Keratinocyte (primary cell): ENCODE data around the gene TEKTIP1. TPM values are rescaled to one million over a fixed set of nuclear protein-coding genes. Genes with fewer than 3 reads are reported as not detected.

Experiments used
- DNase-seq: peaks from one replicate; pipeline ENCODE4 v3.0.0-alpha.2; 2011; ENCODE audit warnings: low read depth, missing footprints, low spot score
- FAIRE-seq: peaks from 2 replicates; lab custom pipeline; 2011; peaks lifted over from hg19 to GRCh38; lab: Jason Lieb, UNC
- H2AFZ ChIP-seq: 2 replicates; pipeline ENCODE4 v1.6.0; 2012; ENCODE audit warnings: low read length, control low read depth, inconsistent platforms; ENCODE audit not compliant: control insufficient read depth
- H3K27ac ChIP-seq: 2 replicates; pipeline ENCODE4 v1.5.1; 2011; ENCODE audit warnings: low read length; ENCODE audit not compliant: control insufficient read depth, insufficient read depth
- H3K27me3 ChIP-seq: 3 replicates; pipeline ENCODE4 v1.6.0; 2011; ENCODE audit warnings: low read length; ENCODE audit not compliant: control insufficient read depth, insufficient read depth; ENCODE audit errors: extremely low read depth
- H3K36me3 ChIP-seq, 2 experiments: 2 replicates in 1 of 2; 3 replicates in 1 of 2; pipeline ENCODE4 v1.5.1; 2011; ENCODE audit warnings: low read length in 2 of 2, mild to moderate bottlenecking in 1 of 2; ENCODE audit not compliant: control insufficient read depth in 2 of 2, insufficient read depth in 2 of 2; ENCODE audit errors: extremely low read depth in 1 of 2
- H3K4me1 ChIP-seq: 3 replicates; pipeline ENCODE4 v1.5.1; 2011; ENCODE audit warnings: low read length; ENCODE audit not compliant: control insufficient read depth, insufficient read depth; ENCODE audit errors: extremely low read depth
- H3K4me2 ChIP-seq: 3 replicates; pipeline ENCODE4 v1.6.0; 2011; ENCODE audit warnings: low read depth, low read length; ENCODE audit not compliant: control insufficient read depth, insufficient read depth; ENCODE audit errors: extremely low read depth
- H3K4me3 ChIP-seq, 3 experiments: fragments of 200-600 bp in 1 of 3; sonication (generic) in 1 of 3; 2 replicates in 2 of 3; 3 replicates in 1 of 3; pipeline ENCODE4 v1.5.1; 2011 to 2016; ENCODE audit warnings: low read length in 3 of 3, mild to moderate bottlenecking in 3 of 3, control low read depth in 2 of 3, inconsistent platforms in 1 of 3, low read depth in 1 of 3, mixed read lengths in 1 of 3, mixed run types in 1 of 3, moderate library complexity in 1 of 3; ENCODE audit not compliant: control insufficient read depth in 2 of 3, insufficient read depth in 2 of 3; ENCODE audit errors: extremely low read depth in 1 of 3
- H3K79me2 ChIP-seq: 2 replicates; pipeline ENCODE4 v1.6.0; 2012; ENCODE audit warnings: low read length; ENCODE audit not compliant: control insufficient read depth, insufficient read depth
- H3K9ac ChIP-seq: 3 replicates; pipeline ENCODE4 v1.6.0; 2011; ENCODE audit warnings: low read length; ENCODE audit not compliant: control insufficient read depth, insufficient read depth; ENCODE audit errors: extremely low read depth
- H3K9me1 ChIP-seq: 3 replicates; pipeline ENCODE4 v1.6.0; 2011; ENCODE audit warnings: low read length; ENCODE audit not compliant: control insufficient read depth, insufficient read depth; ENCODE audit errors: extremely low read depth
- H3K9me3 ChIP-seq: 2 replicates; pipeline ENCODE4 v1.5.1; 2012; ENCODE audit warnings: low read depth, low read length; ENCODE audit not compliant: control insufficient read depth
- H4K20me1 ChIP-seq: 3 replicates; pipeline ENCODE4 v1.6.0; 2011; ENCODE audit warnings: low read length; ENCODE audit not compliant: control insufficient read depth, insufficient read depth; ENCODE audit errors: extremely low read depth
- CTCF ChIP-seq, 3 experiments: IDR thresholded peaks in 1 of 3; conservative IDR thresholded peaks in 1 of 3; optimal IDR thresholded peaks in 1 of 3; 2 replicates in 2 of 3; 3 replicates in 1 of 3; pipeline versions ENCODE3 to v1.5.1; 2011; ENCODE audit warnings: low read length in 3 of 3, mild to moderate bottlenecking in 3 of 3, moderate library complexity in 2 of 3, control low read depth in 1 of 3, inconsistent platforms in 1 of 3; ENCODE audit not compliant: insufficient read depth in 2 of 3; ENCODE audit errors: extremely low read depth in 1 of 3
- EZH2 ChIP-seq: IDR thresholded peaks from one replicate; pipeline ENCODE4 v1.6.1; 2012; ENCODE audit warnings: inconsistent platforms, mild to moderate bottlenecking, low read length, moderate library complexity
- dilution Hi-C: fragments of 300-500 bp; cut with MboI; formaldehyde crosslinking; loops from one replicate; pipeline ENCODE4 v1.7.0; 2020; ENCODE audit warnings: low sequenced_read_pairs; ENCODE audit not compliant: extremely low pct_ligation_motif_present
- polyA plus RNA-seq, 5 experiments: library from polyadenylated mRNA; depleted of rRNA in 3 of 5; stranded (reverse) in 3 of 5; stranded (forward) in 1 of 5; unstranded in 1 of 5; fragments of >200 nt; gene quantifications; 1 replicate in 1 of 5; 2 replicates in 3 of 5; 3 replicates in 1 of 5; pipeline versions ENCODE4 v1.2.1 to v1.2.3, GENCODE V29; 2011 to 2012; ENCODE audit warnings: missing spikeins in 2 of 5, low read depth in 1 of 5, low replicate concordance in 1 of 5

The TEKTIP1 gene
- polyA plus RNA-seq, 1 donor (not counting 4 experiments of a cell fraction or from before 2014, with no cell fraction given): not detected

- H3K27me3 ChIP-seq: no peaks in the 10 kb centered on the region
- peaks cover 9 to 21% of the 10 kb centered on the region in 2 experiments for H3K36me3 ChIP-seq
- H3K4me1 ChIP-seq: peaks cover 9% of the 10 kb centered on the region
- FAIRE-seq (no peak), DNase-seq (no peak)
- H2AFZ ChIP-seq: no peak overlapping the region
- H3K9ac ChIP-seq: no peak overlapping the region
- no peak overlapping the region for H3K4me3 ChIP-seq
- H3K27ac ChIP-seq: no peak overlapping the region
- peaks cover 4% of the 10 kb centered on the region for H4K20me1 ChIP-seq
- no peak overlapping the region for H3K4me2 ChIP-seq
- no peak for TF ChIP-seq EZH2
- peak; percentile 67 to 76 (median 73) for TF ChIP-seq CTCF (optimal IDR thresholded peaks at IDR 0.05 in 1 of 3, IDR thresholded peaks at IDR 0.05 in 1 of 3, conservative IDR thresholded peaks at IDR 0.05 in 1 of 3; ENCODE audit: extremely low read depth in 1 of 3, insufficient read depth in 2 of 3, low read length in 3 of 3)
- no peaks in the 10 kb centered on the region for H3K9me3 ChIP-seq
- H3K9me1 ChIP-seq: no peaks in the 10 kb centered on the region
- H3K79me2 ChIP-seq: peaks cover 4% of the 10 kb centered on the region
- dilution Hi-C loops: no loop called here
These were observed 8.3 kb downstream of the TEKTIP1 start for GRCh38 chr19:3547301-3547731.

- no peak overlapping the region for H3K4me3 ChIP-seq
- H3K79me2 ChIP-seq: peaks cover 4% of the 10 kb centered on the region
- FAIRE-seq (no peak), DNase-seq (no peak)
- H3K9me1 ChIP-seq: no peaks in the 10 kb centered on the region
- H3K36me3 ChIP-seq: peaks cover 9 to 21% of the 10 kb centered on the region in 2 experiments
- H3K27me3 ChIP-seq: no peaks in the 10 kb centered on the region
- H3K9me3 ChIP-seq: no peaks in the 10 kb centered on the region
- dilution Hi-C loops: no loop called here
- no peak overlapping the region for H3K27ac ChIP-seq
- TF ChIP-seq EZH2 (no peak), CTCF (optimal IDR thresholded peaks at IDR 0.05 in 1 of 3, IDR thresholded peaks at IDR 0.05 in 1 of 3, conservative IDR thresholded peaks at IDR 0.05 in 1 of 3; ENCODE audit: extremely low read depth in 1 of 3, insufficient read depth in 2 of 3, low read length in 3 of 3) (no peak)
- peaks cover 6% of the 10 kb centered on the region for H4K20me1 ChIP-seq
- H3K4me2 ChIP-seq: no peak overlapping the region
- peaks cover 9% of the 10 kb centered on the region for H3K4me1 ChIP-seq
- H3K9ac ChIP-seq: no peak overlapping the region
- no peak overlapping the region for H2AFZ ChIP-seq
These were observed 8.9 kb downstream of the TEKTIP1 start for GRCh38 chr19:3547767-3548282.
